ENCODE data around the gene PAX5. TPM values are rescaled to one million over a fixed set of nuclear protein-coding genes. Genes with fewer than 3 reads are reported as not detected.

PAX5 gene
- total RNA-seq, 1 donor from 2014 or later, result not detected

GRCh38 chr9:36816371-36816770, 217.7 kb downstream of the PAX5 start:
- Histone ChIP-seq H3K4me3 (ENCODE audit: low read length in 3 of 3) (no peak overlapping the region), H3K9ac (ENCODE audit: low read depth in 1 of 3, low read length in 3 of 3) (no peak overlapping the region), H3K36me3 (ENCODE audit: control insufficient read depth in 3 of 3, insufficient read depth in 3 of 3, low read length in 3 of 3) (no peaks in the 10 kb centered on the region), H3K4me1 (ENCODE audit: control insufficient read depth in 3 of 3, insufficient read depth in 3 of 3, low read length in 3 of 3) (peaks cover 3 to 4% (median 3%) of the 10 kb centered on the region in 3 donors), H3K9me3 (ENCODE audit: control insufficient read depth in 3 of 3, low read length in 3 of 3) (peaks cover 0 to 4% (median 0%) of the 10 kb centered on the region in 3 donors), H3K27me3 (ENCODE audit: control insufficient read depth in 3 of 3, insufficient read depth in 3 of 3, low read length in 3 of 3) (peaks cover 34 to 53% (median 46%) of the 10 kb centered on the region in 3 donors), H3K27ac (ENCODE audit: low read depth, low read length) (no peak overlapping the region)

GRCh38 chr9:36815566-36816348, 218.3 kb downstream of the PAX5 start:
- Histone ChIP-seq H3K9me3 (ENCODE audit: control insufficient read depth in 3 of 3, low read length in 3 of 3) (peaks cover 0 to 4% (median 2%) of the 10 kb centered on the region in 3 donors), H3K9ac (ENCODE audit: low read depth in 1 of 3, low read length in 3 of 3) (no peak overlapping the region), H3K27me3 (ENCODE audit: control insufficient read depth in 3 of 3, insufficient read depth in 3 of 3, low read length in 3 of 3) (peaks cover 34 to 49% (median 42%) of the 10 kb centered on the region in 3 donors), H3K4me1 (ENCODE audit: control insufficient read depth in 3 of 3, insufficient read depth in 3 of 3, low read length in 3 of 3) (peaks cover 3 to 4% (median 3%) of the 10 kb centered on the region in 3 donors), H3K36me3 (ENCODE audit: control insufficient read depth in 3 of 3, insufficient read depth in 3 of 3, low read length in 3 of 3) (no peaks in the 10 kb centered on the region), H3K27ac (ENCODE audit: low read depth, low read length) (no peak overlapping the region), H3K4me3 (ENCODE audit: low read length in 3 of 3) (no peak overlapping the region)

GRCh38 chr9:36815023-36815422, 219.0 kb downstream of the PAX5 start:
- H3K9ac ChIP-seq (ENCODE audit: low read depth in 1 of 3, low read length in 3 of 3), result no peak overlapping the region
- peaks cover 3 to 4% (median 3%) of the 10 kb centered on the region in 3 donors for H3K4me1 ChIP-seq (ENCODE audit: control insufficient read depth in 3 of 3, insufficient read depth in 3 of 3, low read length in 3 of 3)
- H3K27me3 ChIP-seq (ENCODE audit: control insufficient read depth in 3 of 3, insufficient read depth in 3 of 3, low read length in 3 of 3), result peaks cover 32 to 42% (median 36%) of the 10 kb centered on the region in 3 donors

GRCh38 chr9:36813154-36813553, 220.9 kb downstream of the PAX5 start:
- H3K4me3 ChIP-seq (ENCODE audit: low read length in 3 of 3), result no peak overlapping the region

More at GRCh38 chr9:36815023-36815422, 219.0 kb downstream of the PAX5 start:
- Histone ChIP-seq H3K4me3 (ENCODE audit: low read length in 3 of 3) (no peak overlapping the region), H3K9me3 (ENCODE audit: control insufficient read depth in 3 of 3, low read length in 3 of 3) (peaks cover 0 to 4% (median 2%) of the 10 kb centered on the region in 3 donors), H3K36me3 (ENCODE audit: control insufficient read depth in 3 of 3, insufficient read depth in 3 of 3, low read length in 3 of 3) (no peaks in the 10 kb centered on the region), H3K27ac (ENCODE audit: low read depth, low read length) (no peak overlapping the region)

GRCh38 chr9:36812556-36812955, 221.5 kb downstream of the PAX5 start:
- Histone ChIP-seq H3K4me1 (ENCODE audit: control insufficient read depth in 3 of 3, insufficient read depth in 3 of 3, low read length in 3 of 3) (no peaks in the 10 kb centered on the region), H3K27me3 (ENCODE audit: control insufficient read depth in 3 of 3, insufficient read depth in 3 of 3, low read length in 3 of 3) (peaks cover 17 to 20% (median 17%) of the 10 kb centered on the region in 3 donors), H3K9me3 (ENCODE audit: control insufficient read depth in 3 of 3, low read length in 3 of 3) (peaks cover 0 to 4% (median 2%) of the 10 kb centered on the region in 3 donors), H3K27ac (ENCODE audit: low read depth, low read length) (no peak overlapping the region), H3K36me3 (ENCODE audit: control insufficient read depth in 3 of 3, insufficient read depth in 3 of 3, low read length in 3 of 3) (no peaks in the 10 kb centered on the region), H3K9ac (ENCODE audit: low read depth in 1 of 3, low read length in 3 of 3) (no peak overlapping the region), H3K4me3 (ENCODE audit: low read length in 3 of 3) (no peak overlapping the region)

More at GRCh38 chr9:36813154-36813553, 220.9 kb downstream of the PAX5 start:
- Histone ChIP-seq H3K9ac (ENCODE audit: low read depth in 1 of 3, low read length in 3 of 3) (no peak overlapping the region), H3K4me1 (ENCODE audit: control insufficient read depth in 3 of 3, insufficient read depth in 3 of 3, low read length in 3 of 3) (no peaks in the 10 kb centered on the region), H3K27me3 (ENCODE audit: control insufficient read depth in 3 of 3, insufficient read depth in 3 of 3, low read length in 3 of 3) (peaks cover 18 to 25% (median 22%) of the 10 kb centered on the region in 3 donors), H3K27ac (ENCODE audit: low read depth, low read length) (no peak overlapping the region), H3K9me3 (ENCODE audit: control insufficient read depth in 3 of 3, low read length in 3 of 3) (peaks cover 0 to 4% (median 2%) of the 10 kb centered on the region in 3 donors), H3K36me3 (ENCODE audit: control insufficient read depth in 3 of 3, insufficient read depth in 3 of 3, low read length in 3 of 3) (no peaks in the 10 kb centered on the region)

- Histone ChIP-seq H3K27me3 (ENCODE audit: control insufficient read depth in 3 of 3, insufficient read depth in 3 of 3, low read length in 3 of 3) (peaks cover 0 to 10% (median 5%) of the 10 kb centered on the region in 3 donors), H3K27ac (ENCODE audit: low read depth, low read length) (no peak overlapping the region), H3K36me3 (ENCODE audit: control insufficient read depth in 3 of 3, insufficient read depth in 3 of 3, low read length in 3 of 3) (no peaks in the 10 kb centered on the region), H3K9ac (ENCODE audit: low read depth in 1 of 3, low read length in 3 of 3) (no peak overlapping the region), H3K9me3 (ENCODE audit: control insufficient read depth in 3 of 3, low read length in 3 of 3) (peaks cover 0 to 4% (median 2%) of the 10 kb centered on the region in 3 donors), H3K4me1 (ENCODE audit: control insufficient read depth in 3 of 3, insufficient read depth in 3 of 3, low read length in 3 of 3) (no peaks in the 10 kb centered on the region), H3K4me3 (ENCODE audit: low read length in 3 of 3) (no peak overlapping the region)
Measured at GRCh38 chr9:36808251-36808650, 225.8 kb downstream of the PAX5 start.

- H3K27me3 ChIP-seq (ENCODE audit: control insufficient read depth in 3 of 3, insufficient read depth in 3 of 3, low read length in 3 of 3), result peaks cover 10 to 22% (median 17%) of the 10 kb centered on the region in 3 donors
- no peak overlapping the region for H3K9ac ChIP-seq (ENCODE audit: low read depth in 1 of 3, low read length in 3 of 3)
- no peak overlapping the region for H3K27ac ChIP-seq (ENCODE audit: low read depth, low read length)
- H3K36me3 ChIP-seq (ENCODE audit: control insufficient read depth in 3 of 3, insufficient read depth in 3 of 3, low read length in 3 of 3), result no peaks in the 10 kb centered on the region
- H3K4me1 ChIP-seq (ENCODE audit: control insufficient read depth in 3 of 3, insufficient read depth in 3 of 3, low read length in 3 of 3), result no peaks in the 10 kb centered on the region
- no peaks in the 10 kb centered on the region for H3K9me3 ChIP-seq (ENCODE audit: control insufficient read depth in 3 of 3, low read length in 3 of 3)
- no peak overlapping the region for H3K4me3 ChIP-seq (ENCODE audit: low read length in 3 of 3)
Measured at GRCh38 chr9:36803961-36804360, 230.1 kb downstream of the PAX5 start.

- Histone ChIP-seq H3K36me3 (ENCODE audit: control insufficient read depth in 3 of 3, insufficient read depth in 3 of 3, low read length in 3 of 3) (no peaks in the 10 kb centered on the region), H3K4me3 (ENCODE audit: low read length in 3 of 3) (no peak overlapping the region), H3K4me1 (ENCODE audit: control insufficient read depth in 3 of 3, insufficient read depth in 3 of 3, low read length in 3 of 3) (no peaks in the 10 kb centered on the region), H3K9ac (ENCODE audit: low read depth in 1 of 3, low read length in 3 of 3) (no peak overlapping the region), H3K27ac (ENCODE audit: low read depth, low read length) (no peak overlapping the region), H3K9me3 (ENCODE audit: control insufficient read depth in 3 of 3, low read length in 3 of 3) (no peaks in the 10 kb centered on the region), H3K27me3 (ENCODE audit: control insufficient read depth in 3 of 3, insufficient read depth in 3 of 3, low read length in 3 of 3) (peaks cover 10 to 22% (median 17%) of the 10 kb centered on the region in 3 donors)
Measured at GRCh38 chr9:36802201-36802920, 231.7 kb downstream of the PAX5 start.

GRCh38 chr9:36800455-36800854, 233.6 kb downstream of the PAX5 start:
- Histone ChIP-seq H3K9ac (ENCODE audit: low read depth in 1 of 3, low read length in 3 of 3) (no peak overlapping the region), H3K4me3 (ENCODE audit: low read length in 3 of 3) (no peak overlapping the region), H3K27me3 (ENCODE audit: control insufficient read depth in 3 of 3, insufficient read depth in 3 of 3, low read length in 3 of 3) (peaks cover 10 to 22% (median 17%) of the 10 kb centered on the region in 3 donors), H3K9me3 (ENCODE audit: control insufficient read depth in 3 of 3, low read length in 3 of 3) (no peaks in the 10 kb centered on the region), H3K36me3 (ENCODE audit: control insufficient read depth in 3 of 3, insufficient read depth in 3 of 3, low read length in 3 of 3) (no peaks in the 10 kb centered on the region), H3K27ac (ENCODE audit: low read depth, low read length) (no peak overlapping the region), H3K4me1 (ENCODE audit: control insufficient read depth in 3 of 3, insufficient read depth in 3 of 3, low read length in 3 of 3) (no peaks in the 10 kb centered on the region)
